Glutamatergic neuron (in vitro differentiated cells): ENCODE results near the gene KCNC2. TPM values are rescaled to one million over a fixed set of nuclear protein-coding genes. Genes with fewer than 3 reads are reported as not detected.

ENCODE experiments used
- DNase-seq: peaks from one replicate; pipeline ENCODE4 v3.0.0; 2022
- H3K27ac Mint-ChIP-seq: one replicate; pipeline ENCODE4 v1.8.0; 2020; ENCODE audit warnings: mild to moderate bottlenecking, mixed read lengths, inconsistent platforms; ENCODE audit not compliant: unreplicated experiment
- H3K27me3 Mint-ChIP-seq: one replicate; pipeline ENCODE4 v1.8.0; 2020; ENCODE audit warnings: mild to moderate bottlenecking, moderate library complexity, mixed read lengths, inconsistent platforms; ENCODE audit not compliant: unreplicated experiment
- H3K36me3 Mint-ChIP-seq: one replicate; pipeline ENCODE4 v1.8.0; 2020; ENCODE audit warnings: mild to moderate bottlenecking, mixed read lengths, inconsistent platforms; ENCODE audit not compliant: unreplicated experiment
- H3K4me1 Mint-ChIP-seq: one replicate; pipeline ENCODE4 v1.8.0; 2020; ENCODE audit warnings: mild to moderate bottlenecking, low read depth, mixed read lengths, inconsistent platforms; ENCODE audit not compliant: unreplicated experiment
- H3K4me3 Mint-ChIP-seq: one replicate; pipeline ENCODE4 v1.8.0; 2020; ENCODE audit warnings: mild to moderate bottlenecking, mixed read lengths, inconsistent platforms; ENCODE audit not compliant: unreplicated experiment
- H3K9me3 Mint-ChIP-seq: one replicate; pipeline ENCODE4 v1.8.0; 2020; ENCODE audit warnings: mild to moderate bottlenecking, moderate library complexity, mixed read lengths, inconsistent platforms; ENCODE audit not compliant: unreplicated experiment
- CTCF ChIP-seq: fragments of 200-600 bp; sonication (generic); IDR thresholded peaks from one replicate; pipeline ENCODE4 v1.5.0; 2021; ENCODE audit not compliant: partially characterized antibody, unreplicated experiment
- total RNA-seq: library from RNA; stranded (reverse); fragmentation: NEBNext Ultra II Directional; extraction: Animal tissue kit (Norgen Biotek cat#: 25700); gene quantifications from one replicate; pipeline ENCODE4 v1.2.1, GENCODE V29; 2021; ENCODE audit not compliant: unreplicated experiment

The KCNC2 gene
- total RNA-seq, 1 donor from 2014 or later = 11.6 TPM

DNA sequence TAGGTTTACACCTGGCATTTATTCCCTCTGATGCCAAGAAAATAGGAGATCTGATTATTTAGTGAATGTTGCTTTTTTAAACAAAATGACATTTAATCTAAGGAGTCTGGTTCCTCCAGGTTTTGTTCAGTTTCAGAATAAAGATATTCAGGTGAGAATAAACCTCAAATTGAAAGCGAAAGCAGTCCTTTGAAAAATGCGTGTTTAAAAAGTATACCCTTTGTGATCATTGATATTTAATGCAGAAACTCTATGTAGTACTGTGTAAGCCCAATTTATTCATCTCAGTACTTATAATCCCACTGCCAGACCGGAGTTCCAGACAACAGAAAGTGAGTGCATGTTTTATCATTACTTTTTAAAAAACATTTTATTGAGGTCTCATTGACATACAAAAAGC lies 210.2 kb downstream of the KCNC2 start:
- no peaks in the 10 kb centered on the region for H3K27me3 Mint-ChIP-seq
- no peak for TF ChIP-seq CTCF
- no peaks in the 10 kb centered on the region for H3K9me3 Mint-ChIP-seq
- no peaks in the 10 kb centered on the region for H3K36me3 Mint-ChIP-seq
- H3K4me3 Mint-ChIP-seq = no peak overlapping the region
- DNase-seq = no peak
- H3K4me1 Mint-ChIP-seq = no peaks in the 10 kb centered on the region
- H3K27ac Mint-ChIP-seq = no peak overlapping the region

Other genes with a start within 250 kb of the KCNC2 start
- gene CAPS2, start 120.5 kb upstream of the KCNC2 start, total RNA-seq = 6.8 TPM
- not detected for gene GLIPR1L1, start 124.8 kb upstream of the KCNC2 start, total RNA-seq
- gene GLIPR1L2, start 181.2 kb upstream of the KCNC2 start, total RNA-seq = not detected